K562 (cell line): ENCODE measurements around the gene HSPB1. TPM values are rescaled to one million over a fixed set of nuclear protein-coding genes. Genes with fewer than 3 reads are reported as not detected.

ENCODE experiments used
- ATAC-seq: fragments of 200-7000 bp; cut with Tn5 transposase; 3 replicates; pipeline ENCODE4 v1.9.1; 2020; ENCODE audit warnings: moderate library complexity
- BruUV-seq: library from RNA; stranded (reverse); fragments of 400-500 nt; replicated peaks from 2 replicates; lab custom pipeline; 2021; lab: Mats Ljungman, UMichigan
- CTCF ChIA-PET: fragments of 300-600 bp; formaldehyde crosslinking; extraction: SDS; loops from one replicate; lab custom pipeline; 2021; ENCODE audit warnings: low intra/inter-chr PET ratio; lab: Yijun Ruan, JAX
- POLR2A ChIA-PET: fragments of 300-600, 350-650 bp; sonication (Branson Sonifier 250); formaldehyde crosslinking; extraction: SDS; loops from one replicate; lab custom pipeline; 2021; ENCODE audit warnings: antibody characterized with exemption, inconsistent platforms; lab: Yijun Ruan, JAX
- DNase-seq, 4 experiments: peaks; one replicate each; pipeline versions ENCODE4 v3.0.0 to v3.0.0-alpha.2; 2011 to 2018; ENCODE audit warnings: low spot score in 3 of 4, mixed read lengths in 3 of 4; ENCODE audit errors: extremely low read depth in 1 of 4
- FAIRE-seq: peaks from 2 replicates; lab custom pipeline; 2011; peaks lifted over from hg19 to GRCh38; lab: Jason Lieb, UNC
- H2AFZ ChIP-seq: 2 replicates; pipeline ENCODE4 v1.6.0; 2011; ENCODE audit warnings: low read depth, low read length, control low read depth, inconsistent platforms
- H3K27ac ChIP-seq: fragments of 200-600 bp; 3 replicates; pipeline ENCODE4 v1.8.0; 2011; ENCODE audit warnings: low read depth, mild to moderate bottlenecking, control low read depth, inconsistent platforms, low read length, moderate library complexity, mixed read lengths; ENCODE audit errors: extremely low read depth
- H3K27me3 ChIP-seq, 2 experiments: fragments of 300-600 bp in 1 of 2; 2 replicates in 1 of 2; 3 replicates in 1 of 2; pipeline versions ENCODE4 v1.6.0 to v1.8.0; 2011; ENCODE audit warnings: inconsistent platforms in 2 of 2, low read length in 2 of 2, mild to moderate bottlenecking in 1 of 2, mixed read lengths in 1 of 2, moderate library complexity in 1 of 2; ENCODE audit not compliant: control insufficient read depth in 2 of 2, insufficient read depth in 2 of 2
- H3K36me3 ChIP-seq: fragments of 300-600 bp; 3 replicates; pipeline ENCODE4 v1.8.0; 2011; ENCODE audit warnings: mild to moderate bottlenecking, low read length, inconsistent platforms; ENCODE audit not compliant: control insufficient read depth, insufficient read depth
- H3K4me1 ChIP-seq, 2 experiments: fragments of 200-600 bp in 1 of 2; replicated peaks in 1 of 2; 2 replicates in 1 of 2; 3 replicates in 1 of 2; pipeline versions ENCODE4 v1.5.1 to v1.8.0; 2011; ENCODE audit warnings: inconsistent platforms in 2 of 2, low read length in 2 of 2, mild to moderate bottlenecking in 1 of 2, mixed read lengths in 1 of 2, moderate library complexity in 1 of 2; ENCODE audit not compliant: control insufficient read depth in 2 of 2, insufficient read depth in 2 of 2
- H3K4me2 ChIP-seq: 2 replicates; pipeline ENCODE4 v1.6.1; 2011; ENCODE audit warnings: low read length, control low read depth, inconsistent platforms, mixed read lengths; ENCODE audit not compliant: insufficient read depth
- H3K4me3 ChIP-seq: fragments of 200-600 bp; sonication (generic), shearing (Covaris generic); 2 replicates; pipeline ENCODE4 v1.5.1; 2016; ENCODE audit warnings: control low read depth, inconsistent platforms
- H3K79me2 ChIP-seq: fragments of 200-600 bp; 3 replicates; pipeline ENCODE4 v1.8.0; 2011; ENCODE audit warnings: low read length, inconsistent platforms; ENCODE audit not compliant: control insufficient read depth, insufficient read depth
- H3K9ac ChIP-seq, 2 experiments: 2 replicates each; pipeline versions ENCODE4 v1.6.0 to v1.6.1; 2011; ENCODE audit warnings: low read depth in 2 of 2, low read length in 2 of 2, control low read depth in 1 of 2, inconsistent platforms in 1 of 2, mild to moderate bottlenecking in 1 of 2, mixed read lengths in 1 of 2; ENCODE audit not compliant: insufficient read depth in 1 of 2
- H3K9me1 ChIP-seq: one replicate; pipeline ENCODE4 v1.6.0; 2011; ENCODE audit warnings: inconsistent platforms, mild to moderate bottlenecking, low read length, moderate library complexity; ENCODE audit not compliant: control insufficient read depth, insufficient read depth
- H3K9me3 ChIP-seq: replicated peaks from 2 replicates; pipeline ENCODE4 v1.5.1; 2011; ENCODE audit warnings: low read depth, low read length, inconsistent platforms; ENCODE audit not compliant: control insufficient read depth, insufficient read depth
- H4K20me1 ChIP-seq: replicated peaks from 2 replicates; pipeline ENCODE4 v1.6.1; 2011; ENCODE audit warnings: low read length, inconsistent platforms, mixed read lengths; ENCODE audit not compliant: control insufficient read depth, insufficient read depth
- CBFA2T2 ChIP-seq: fragments of 450-650 bp; conservative IDR thresholded peaks from 2 replicates; pipeline ENCODE4 v1.6.1; 2017; ENCODE audit warnings: mild to moderate bottlenecking
- CBFA2T3 ChIP-seq: fragments of 450-650 bp; IDR thresholded peaks from 2 replicates; pipeline ENCODE4 v1.6.1; 2017
- CCNT2 ChIP-seq: IDR thresholded peaks from 2 replicates; pipeline ENCODE4 v1.6.1; 2011; ENCODE audit warnings: borderline replicate concordance, low read depth, mild to moderate bottlenecking, moderate library complexity, mixed read lengths, low read length; ENCODE audit not compliant: insufficient read length; ENCODE audit errors: extremely low read depth
- E2F5 ChIP-seq: sonication (generic); formaldehyde crosslinking; IDR thresholded peaks from 2 replicates; pipeline ENCODE4 v1.8.0; 2022; ENCODE audit warnings: mild to moderate bottlenecking, missing genetic modification reagents
- HIVEP1 ChIP-seq: fragments of 250-450 bp; sonication (Bioruptor Pico); IDR thresholded peaks from 2 replicates; pipeline ENCODE4 v1.4.0; 2020; ENCODE audit warnings: mild to moderate bottlenecking
- KLF13 ChIP-seq: fragments of 450-650 bp; IDR thresholded peaks from 2 replicates; pipeline ENCODE4 v1.6.1; 2016; ENCODE audit warnings: missing genetic modification characterization, low read depth, mild to moderate bottlenecking, missing compliant biosample characterization, moderate library complexity, borderline replicate concordance
- MAZ ChIP-seq, 2 experiments: fragments of 450-650 bp in 1 of 2; sonication (generic) in 1 of 2; formaldehyde crosslinking; IDR thresholded peaks in 1 of 2; conservative IDR thresholded peaks in 1 of 2; 2 replicates each; pipeline versions ENCODE4 v1.4.0 to v1.5.0; 2020; ENCODE audit warnings: mild to moderate bottlenecking in 1 of 2, missing genetic modification reagents in 1 of 2
- PHF21A ChIP-seq: fragments of 450-650 bp; IDR thresholded peaks from 2 replicates; pipeline ENCODE4 v1.6.1; 2017; ENCODE audit warnings: low read depth, borderline replicate concordance
- SIN3A ChIP-seq, 2 experiments: fragments of 150-350 bp in 1 of 2; IDR thresholded peaks; 2 replicates each; pipeline ENCODE4 v1.6.1; 2011 to 2016; ENCODE audit warnings: borderline replicate concordance in 2 of 2, low read depth in 2 of 2, low read length in 2 of 2, mild to moderate bottlenecking in 2 of 2, moderate library complexity in 2 of 2; ENCODE audit not compliant: control insufficient read depth in 1 of 2
- THRA ChIP-seq: fragments of 450-650 bp; IDR thresholded peaks from 2 replicates; pipeline ENCODE4 v1.6.1; 2017; ENCODE audit warnings: mild to moderate bottlenecking, moderate library complexity
- TRIM25 ChIP-seq: fragments of 450-650 bp; IDR thresholded peaks from 2 replicates; pipeline ENCODE4 v1.7.0; 2016; ENCODE audit warnings: borderline replicate concordance
- ZNF280B ChIP-seq: fragments of 250-450 bp; sonication (Bioruptor Pico); IDR thresholded peaks from 2 replicates; pipeline ENCODE4 v1.5.1; 2021; ENCODE audit warnings: mild to moderate bottlenecking
- ZNF449 ChIP-seq: fragments of 250-450 bp; sonication (Bioruptor Pico); IDR thresholded peaks from 2 replicates; pipeline ENCODE4 v1.8.0; 2022; ENCODE audit warnings: moderate library complexity, mild to moderate bottlenecking, inconsistent platforms
- ZNF561 ChIP-seq: fragments of 450-650 bp; formaldehyde crosslinking; conservative IDR thresholded peaks from 2 replicates; pipeline ENCODE4 v1.4.0; 2020; ENCODE audit warnings: mild to moderate bottlenecking, moderate library complexity
- ZNF57 ChIP-seq: fragments of 450-650 bp; formaldehyde crosslinking; IDR thresholded peaks from 2 replicates; pipeline ENCODE4 v1.4.0; 2020; ENCODE audit warnings: mild to moderate bottlenecking, moderate library complexity
- WGBS: fragments of 100-300 bp; shearing (Covaris generic); methylation state at CpG from one replicate; pipeline ENCODE4 v1.1.6; 2016; ENCODE audit warnings: low coverage, mixed read lengths; ENCODE audit not compliant: insufficient coverage; ENCODE audit errors: missing lambda C conversion rate; 5-methylcytosine and 5-hydroxymethylcytosine counted together
- in situ Hi-C: fragments of 300-500 bp; cut with MboI; formaldehyde crosslinking; loops from 4 replicates; pipeline ENCODE4 v1.15.0; 2018; ENCODE audit warnings: inconsistent platforms, mixed read lengths
- intact Hi-C: fragments of 100-400 bp; cut with micrococcal nuclease; formaldehyde crosslinking; loops from 2 replicates; pipeline ENCODE4 v1.14.2; 2022
- polyA plus RNA-seq, 8 experiments: library from polyadenylated mRNA; depleted of rRNA in 4 of 8; stranded (reverse) in 5 of 8; unstranded in 3 of 8; fragments of >200 nt; fragmentation: Nextera tagmentation in 2 of 8; fragmentation: Illumina TruSeq in 1 of 8; extraction: Ambion mirVana in 2 of 8; extraction: Trizol in 1 of 8; gene quantifications; 2 replicates each; pipeline versions ENCODE4 v1.2.1 to v1.2.3, GENCODE V29; 2011 to 2014; ENCODE audit warnings: inconsistent platforms in 1 of 8, missing spikeins in 1 of 8
- total RNA-seq, 7 experiments: library from RNA; depleted of rRNA in 6 of 7; stranded (reverse); fragments of >200 nt in 6 of 7; fragmentation: Illumina TruSeq in 2 of 7; extraction: Trizol in 2 of 7; gene quantifications; 2 replicates each; pipeline versions ENCODE4 v1.2.1 to v1.2.3, GENCODE V29; 2011 to 2021; ENCODE audit warnings: low replicate concordance in 1 of 7

Gene HSPB1
- total and polyA plus RNA-seq, 9 of the 15 experiments (the other 6 are each of a cell fraction or from before 2014, with no cell fraction given), result 27.1 to 522 (median 138) TPM

GRCh38 chr7:76280408-76280807, 22.1 kb upstream of the HSPB1 start:
- Histone ChIP-seq H3K4me3 (no peak overlapping the region), H3K27me3 (peaks cover 41 to 60% of the 10 kb centered on the region in 2 experiments; a peak in 4 of 5 replicates), H3K27ac (no peak overlapping the region), H3K9me3 (no peaks in the 10 kb centered on the region), H4K20me1 (no peaks in the 10 kb centered on the region; the same call in 1 of the 2 replicates), H3K9me1 (no peaks in the 10 kb centered on the region), H2AFZ (no peak overlapping the region), H3K79me2 (no peaks in the 10 kb centered on the region), H3K9ac (no peak overlapping the region), H3K4me2 (no peak overlapping the region), H3K36me3 (no peaks in the 10 kb centered on the region), H3K4me1 (peaks cover 0 to 31% of the 10 kb centered on the region in 2 experiments; a peak in 3 of 5 replicates)
- POLR2A ChIA-PET, result no interaction called here
- no TSS peak for BruUV-seq
- in situ Hi-C loops, result no loop called here
- CTCF ChIA-PET, result interaction anchor here (1.7 kb wide), 1 partner anchor 34 kb away, joined by 4 read pairs; no protein-coding TSS in a partner anchor
- intact Hi-C loops, result no loop called here
- 0 out of 3 replicates have a peak, but pooled peaks have one; percentile 15 for ATAC-seq
- FAIRE-seq, result no peak
- 34% methylated on average over 6 of the region's 25 CpGs for WGBS
- DNase-seq, result no peak
- TF ChIP-seq SIN3A (IDR thresholded peaks at IDR 0.05; ENCODE audit: borderline replicate concordance in 2 of 2, control insufficient read depth in 1 of 2, low read depth in 2 of 2, low read length in 2 of 2), result no peak
- TF ChIP-seq HIVEP1, result no peak
- no peak for TF ChIP-seq ZNF57 (CRISPR knock-in tag)
- TF ChIP-seq KLF13 (tag), result no peak
- TF ChIP-seq ZNF449 (CRISPR knock-in tag), result no peak
- no peak for TF ChIP-seq MAZ (CRISPR knock-in tag; conservative IDR thresholded peaks at IDR 0.05 in 1 of 2, IDR thresholded peaks at IDR 0.05 in 1 of 2)
- TF ChIP-seq TRIM25, result no peak
- TF ChIP-seq E2F5 (CRISPR knock-in tag), result no peak
- no peak for TF ChIP-seq CBFA2T2
- TF ChIP-seq CCNT2, result no peak
- TF ChIP-seq ZNF561 (CRISPR knock-in tag), result no peak
- TF ChIP-seq CBFA2T3, result no peak
- TF ChIP-seq THRA, result no peak
- TF ChIP-seq ZNF280B (CRISPR knock-in tag), result no peak
- TF ChIP-seq PHF21A, result no peak
